ENCODE data around the gene BROX. TPM values are rescaled to one million over a fixed set of nuclear protein-coding genes. Genes with fewer than 3 reads are reported as not detected.
A peak's percentile ranks its signal among the peaks of the same experiment; 100 is the strongest.
"Not testable (repeated sequence)": the region's sequence is repeated elsewhere in the genome, so short reads cannot be mapped to it uniquely, and the experiment has no call there.

BROX gene
- 10 to 100 TPM; 39.8 to 41.8 TPM for total RNA-seq

GRCh38 chr1:222712253-222713090 lies at the start of gene BROX, which contains the start of gene AIDA:
Gene BROX (plus strand): TSS chr1:222712564. CDS start chr1:222715700, 3,136 bp downstream.
Gene AIDA (minus strand): TSS chr1:222712491. CDS start chr1:222712317, 174 bp downstream.
- H3K27ac ChIP-seq = peak within 1 kb of the TSS; percentile 98
- H3K4me1 ChIP-seq (replicated peaks) = no peaks in the 10 kb centered on the region
- H3K36me3 ChIP-seq = no peaks in the 10 kb centered on the region
- under 1% methylated on average over 47 of the region's 62 CpGs for WGBS
- TF ChIP-seq, protein P1, sequence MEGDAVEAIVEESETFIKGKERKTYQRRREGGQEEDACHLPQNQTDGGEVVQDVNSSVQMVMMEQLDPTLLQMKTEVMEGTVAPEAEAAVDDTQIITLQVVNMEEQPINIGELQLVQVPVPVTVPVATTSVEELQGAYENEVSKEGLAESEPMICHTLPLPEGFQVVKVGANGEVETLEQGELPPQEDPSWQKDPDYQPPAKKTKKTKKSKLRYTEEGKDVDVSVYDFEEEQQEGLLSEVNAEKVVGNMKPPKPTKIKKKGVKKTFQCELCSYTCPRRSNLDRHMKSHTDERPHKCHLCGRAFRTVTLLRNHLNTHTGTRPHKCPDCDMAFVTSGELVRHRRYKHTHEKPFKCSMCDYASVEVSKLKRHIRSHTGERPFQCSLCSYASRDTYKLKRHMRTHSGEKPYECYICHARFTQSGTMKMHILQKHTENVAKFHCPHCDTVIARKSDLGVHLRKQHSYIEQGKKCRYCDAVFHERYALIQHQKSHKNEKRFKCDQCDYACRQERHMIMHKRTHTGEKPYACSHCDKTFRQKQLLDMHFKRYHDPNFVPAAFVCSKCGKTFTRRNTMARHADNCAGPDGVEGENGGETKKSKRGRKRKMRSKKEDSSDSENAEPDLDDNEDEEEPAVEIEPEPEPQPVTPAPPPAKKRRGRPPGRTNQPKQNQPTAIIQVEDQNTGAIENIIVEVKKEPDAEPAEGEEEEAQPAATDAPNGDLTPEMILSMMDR (IDR thresholded peaks at IDR 0.05) = peak in 1 of 4 experiments; percentile 6
- TF ChIP-seq POLR2AphosphoS5 (IDR thresholded peaks at IDR 0.05) (peak; percentile 65), POLR2A (IDR thresholded peaks at IDR 0.05) (peak; percentile 57)
- peak; percentile 93 for DNase-seq (ENCODE audit: low spot score)
- intact Hi-C loops (cut with DNase I) = loop anchor here (1.0 to 5.0 kb wide), 2 partner anchors 45 to 68 kb away; no protein-coding TSS in a partner anchor
- H3K9me3 ChIP-seq = no peaks in the 10 kb centered on the region
- peak within 1 kb of the TSS; percentile 49 to 64 for H3K4me3 ChIP-seq
- H3K27me3 ChIP-seq (replicated peaks; ENCODE audit: insufficient read depth) = no peaks in the 10 kb centered on the region

GRCh38 chr1:222663431-222663934 lies 48.9 kb upstream of the BROX start:
- DNase-seq (ENCODE audit: low spot score) = no peak
- no peak for TF ChIP-seq POLR2A (IDR thresholded peaks at IDR 0.05)
- TF ChIP-seq POLR2AphosphoS5 (IDR thresholded peaks at IDR 0.05) = no peak
- TF ChIP-seq, protein P1 (IDR thresholded peaks at IDR 0.05) = no peak
- intact Hi-C loops (cut with DNase I) = no loop called here
- no peaks in the 10 kb centered on the region for H3K4me1 ChIP-seq (replicated peaks)
- 95% methylated on average over 4 of the region's 4 CpGs for WGBS
- peaks cover 4 to 9% of the 10 kb centered on the region in 2 donors for H3K36me3 ChIP-seq
- H3K9me3 ChIP-seq = no peaks in the 10 kb centered on the region
- H3K27me3 ChIP-seq (replicated peaks; ENCODE audit: insufficient read depth) = no peaks in the 10 kb centered on the region
- no peak overlapping the region for H3K4me3 ChIP-seq
- no peak overlapping the region for H3K27ac ChIP-seq

GRCh38 chr1:222665964-222666363 lies 46.4 kb upstream of the BROX start:
- DNase-seq (ENCODE audit: low spot score) = no peak
- 55% methylated on average over 7 of the region's 7 CpGs for WGBS
- H3K27ac ChIP-seq = no peak overlapping the region
- H3K9me3 ChIP-seq = no peaks in the 10 kb centered on the region
- H3K4me3 ChIP-seq = no peak overlapping the region
- peaks cover 4 to 5% of the 10 kb centered on the region in 2 donors for H3K36me3 ChIP-seq
- H3K27me3 ChIP-seq (replicated peaks; ENCODE audit: insufficient read depth) = no peaks in the 10 kb centered on the region
- TF ChIP-seq POLR2AphosphoS5 (IDR thresholded peaks at IDR 0.05) = no peak
- TF ChIP-seq, protein P1 (IDR thresholded peaks at IDR 0.05) = no peak
- intact Hi-C loops (cut with DNase I) = loop anchor here (5.0 kb wide), 1 partner anchor 46 kb away; the partner anchor contains the start of genes AIDA and BROX
- H3K4me1 ChIP-seq (replicated peaks) = no peaks in the 10 kb centered on the region

DNA sequence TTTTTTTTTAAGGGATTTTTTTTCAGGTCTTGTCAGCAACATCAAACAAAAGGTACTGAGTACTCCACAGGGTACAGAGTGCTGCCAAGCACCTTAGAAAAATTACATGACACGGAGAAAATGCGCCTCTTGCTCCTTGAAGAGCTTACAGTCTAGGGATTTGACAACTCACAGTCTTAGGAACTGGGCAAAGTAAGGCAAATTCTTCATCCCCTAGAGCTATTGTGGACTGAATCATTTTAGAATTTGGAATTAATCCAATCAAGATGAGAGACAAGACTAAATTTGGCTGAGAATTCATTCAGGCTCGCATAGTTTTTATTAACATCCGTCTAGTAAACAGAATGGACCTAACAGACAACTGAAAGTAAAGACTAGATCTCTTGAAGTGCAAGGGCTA lies 44.2 kb upstream of the BROX start:
- DNase-seq (ENCODE audit: low spot score); H3K27ac ChIP-seq; H3K9me3 ChIP-seq; H3K27me3 ChIP-seq (replicated peaks; ENCODE audit: insufficient read depth); H3K4me1 ChIP-seq (replicated peaks); H3K36me3 ChIP-seq; H3K4me3 ChIP-seq: not testable (repeated sequence)
- intact Hi-C loops (cut with DNase I) = loop anchor here (5.0 kb wide), 1 partner anchor 44 kb away; the partner anchor contains the start of genes AIDA and BROX
- no CpG with 5 or more reads among the region's 4 CpGs for WGBS

GRCh38 chr1:222669107-222669506 lies 43.3 kb upstream of the BROX start:
- H3K36me3 ChIP-seq; H3K4me1 ChIP-seq (replicated peaks); H3K27me3 ChIP-seq (replicated peaks; ENCODE audit: insufficient read depth); H3K27ac ChIP-seq; H3K9me3 ChIP-seq; DNase-seq (ENCODE audit: low spot score); H3K4me3 ChIP-seq: not testable (repeated sequence)
- intact Hi-C loops (cut with DNase I) = loop anchor here (5.0 kb wide), 1 partner anchor 43 kb away; the partner anchor contains the start of genes AIDA and BROX
- 89% methylated on average over 1 of the region's 2 CpGs for WGBS
